SH-SY5Y (cell line): ENCODE data around the gene STYK1.

Experiments
- GATA2 ChIP-seq: IDR thresholded peaks from 2 replicates; pipeline ENCODE4 v1.6.1; 2011; ENCODE audit warnings: mild to moderate bottlenecking, low read depth, low read length
- GATA3 ChIP-seq: IDR thresholded peaks from 2 replicates; pipeline ENCODE4 v1.6.1; 2011; ENCODE audit warnings: low read depth, mild to moderate bottlenecking, low read length, moderate library complexity

DNA sequence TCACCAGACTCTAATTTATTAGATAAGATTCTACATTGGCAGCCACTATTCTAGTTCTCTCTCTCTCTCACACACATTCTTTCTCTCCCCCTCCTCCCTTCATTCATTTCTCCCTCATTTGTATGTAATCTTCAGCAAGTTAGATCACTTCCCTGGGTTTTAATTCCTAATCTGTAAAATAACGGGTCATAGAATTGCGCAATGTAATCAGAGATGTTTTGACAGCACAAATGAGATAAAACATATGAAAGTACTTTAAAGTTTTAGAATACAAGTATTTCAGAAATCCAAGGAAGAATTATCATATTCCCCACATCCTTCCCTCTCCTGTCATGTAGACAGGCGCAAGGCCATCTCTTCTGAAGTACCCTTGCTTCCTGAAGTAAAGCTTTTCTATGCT is 21.7 kb downstream of the STYK1 start:
- TF ChIP-seq GATA2, result no peak
- TF ChIP-seq GATA3, result no peak
